Measurements from ENCODE around the gene PLA2G5. TPM values are rescaled to one million over a fixed set of nuclear protein-coding genes. Genes with fewer than 3 reads are reported as not detected.

PLA2G5 gene
- total and polyA plus RNA-seq, 2 of the 8 experiments (the other 6 are each of a cell fraction or from before 2014, with no cell fraction given): 0.05 TPM; not detected in 1

DNA sequence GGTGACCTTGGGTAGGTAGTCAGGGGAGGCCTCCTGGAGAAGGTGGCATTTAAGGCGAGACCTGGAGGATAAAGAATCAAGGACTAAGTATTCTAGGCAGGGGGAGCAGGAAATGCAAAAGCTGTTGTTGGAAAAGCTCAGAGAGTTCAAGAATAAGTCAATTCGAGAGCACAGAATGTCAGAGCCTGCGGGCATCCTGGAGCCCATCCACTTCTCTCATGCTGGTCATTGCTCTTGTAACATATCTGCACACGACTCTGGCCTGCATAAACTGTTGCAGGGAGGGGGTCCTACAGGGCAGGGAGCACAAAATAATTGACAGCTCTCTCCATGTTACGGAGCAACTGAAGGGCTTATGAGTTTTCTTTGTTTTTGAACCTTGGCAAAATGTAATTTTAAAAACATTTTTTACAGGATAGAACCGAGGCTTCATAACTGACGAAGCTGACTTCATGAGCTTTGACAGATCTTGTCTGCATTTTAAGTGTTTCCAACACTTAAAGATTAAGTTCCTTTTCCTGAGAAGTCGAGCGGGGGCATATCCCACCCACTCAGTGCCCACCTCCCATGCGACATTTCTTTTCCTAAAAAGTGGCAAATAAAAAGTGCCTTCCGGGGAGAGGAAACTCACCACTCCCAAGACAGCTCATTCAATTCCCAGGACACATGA lies 4.2 kb downstream of the PLA2G5 start (continued):
- TF ChIP-seq, protein P1, sequence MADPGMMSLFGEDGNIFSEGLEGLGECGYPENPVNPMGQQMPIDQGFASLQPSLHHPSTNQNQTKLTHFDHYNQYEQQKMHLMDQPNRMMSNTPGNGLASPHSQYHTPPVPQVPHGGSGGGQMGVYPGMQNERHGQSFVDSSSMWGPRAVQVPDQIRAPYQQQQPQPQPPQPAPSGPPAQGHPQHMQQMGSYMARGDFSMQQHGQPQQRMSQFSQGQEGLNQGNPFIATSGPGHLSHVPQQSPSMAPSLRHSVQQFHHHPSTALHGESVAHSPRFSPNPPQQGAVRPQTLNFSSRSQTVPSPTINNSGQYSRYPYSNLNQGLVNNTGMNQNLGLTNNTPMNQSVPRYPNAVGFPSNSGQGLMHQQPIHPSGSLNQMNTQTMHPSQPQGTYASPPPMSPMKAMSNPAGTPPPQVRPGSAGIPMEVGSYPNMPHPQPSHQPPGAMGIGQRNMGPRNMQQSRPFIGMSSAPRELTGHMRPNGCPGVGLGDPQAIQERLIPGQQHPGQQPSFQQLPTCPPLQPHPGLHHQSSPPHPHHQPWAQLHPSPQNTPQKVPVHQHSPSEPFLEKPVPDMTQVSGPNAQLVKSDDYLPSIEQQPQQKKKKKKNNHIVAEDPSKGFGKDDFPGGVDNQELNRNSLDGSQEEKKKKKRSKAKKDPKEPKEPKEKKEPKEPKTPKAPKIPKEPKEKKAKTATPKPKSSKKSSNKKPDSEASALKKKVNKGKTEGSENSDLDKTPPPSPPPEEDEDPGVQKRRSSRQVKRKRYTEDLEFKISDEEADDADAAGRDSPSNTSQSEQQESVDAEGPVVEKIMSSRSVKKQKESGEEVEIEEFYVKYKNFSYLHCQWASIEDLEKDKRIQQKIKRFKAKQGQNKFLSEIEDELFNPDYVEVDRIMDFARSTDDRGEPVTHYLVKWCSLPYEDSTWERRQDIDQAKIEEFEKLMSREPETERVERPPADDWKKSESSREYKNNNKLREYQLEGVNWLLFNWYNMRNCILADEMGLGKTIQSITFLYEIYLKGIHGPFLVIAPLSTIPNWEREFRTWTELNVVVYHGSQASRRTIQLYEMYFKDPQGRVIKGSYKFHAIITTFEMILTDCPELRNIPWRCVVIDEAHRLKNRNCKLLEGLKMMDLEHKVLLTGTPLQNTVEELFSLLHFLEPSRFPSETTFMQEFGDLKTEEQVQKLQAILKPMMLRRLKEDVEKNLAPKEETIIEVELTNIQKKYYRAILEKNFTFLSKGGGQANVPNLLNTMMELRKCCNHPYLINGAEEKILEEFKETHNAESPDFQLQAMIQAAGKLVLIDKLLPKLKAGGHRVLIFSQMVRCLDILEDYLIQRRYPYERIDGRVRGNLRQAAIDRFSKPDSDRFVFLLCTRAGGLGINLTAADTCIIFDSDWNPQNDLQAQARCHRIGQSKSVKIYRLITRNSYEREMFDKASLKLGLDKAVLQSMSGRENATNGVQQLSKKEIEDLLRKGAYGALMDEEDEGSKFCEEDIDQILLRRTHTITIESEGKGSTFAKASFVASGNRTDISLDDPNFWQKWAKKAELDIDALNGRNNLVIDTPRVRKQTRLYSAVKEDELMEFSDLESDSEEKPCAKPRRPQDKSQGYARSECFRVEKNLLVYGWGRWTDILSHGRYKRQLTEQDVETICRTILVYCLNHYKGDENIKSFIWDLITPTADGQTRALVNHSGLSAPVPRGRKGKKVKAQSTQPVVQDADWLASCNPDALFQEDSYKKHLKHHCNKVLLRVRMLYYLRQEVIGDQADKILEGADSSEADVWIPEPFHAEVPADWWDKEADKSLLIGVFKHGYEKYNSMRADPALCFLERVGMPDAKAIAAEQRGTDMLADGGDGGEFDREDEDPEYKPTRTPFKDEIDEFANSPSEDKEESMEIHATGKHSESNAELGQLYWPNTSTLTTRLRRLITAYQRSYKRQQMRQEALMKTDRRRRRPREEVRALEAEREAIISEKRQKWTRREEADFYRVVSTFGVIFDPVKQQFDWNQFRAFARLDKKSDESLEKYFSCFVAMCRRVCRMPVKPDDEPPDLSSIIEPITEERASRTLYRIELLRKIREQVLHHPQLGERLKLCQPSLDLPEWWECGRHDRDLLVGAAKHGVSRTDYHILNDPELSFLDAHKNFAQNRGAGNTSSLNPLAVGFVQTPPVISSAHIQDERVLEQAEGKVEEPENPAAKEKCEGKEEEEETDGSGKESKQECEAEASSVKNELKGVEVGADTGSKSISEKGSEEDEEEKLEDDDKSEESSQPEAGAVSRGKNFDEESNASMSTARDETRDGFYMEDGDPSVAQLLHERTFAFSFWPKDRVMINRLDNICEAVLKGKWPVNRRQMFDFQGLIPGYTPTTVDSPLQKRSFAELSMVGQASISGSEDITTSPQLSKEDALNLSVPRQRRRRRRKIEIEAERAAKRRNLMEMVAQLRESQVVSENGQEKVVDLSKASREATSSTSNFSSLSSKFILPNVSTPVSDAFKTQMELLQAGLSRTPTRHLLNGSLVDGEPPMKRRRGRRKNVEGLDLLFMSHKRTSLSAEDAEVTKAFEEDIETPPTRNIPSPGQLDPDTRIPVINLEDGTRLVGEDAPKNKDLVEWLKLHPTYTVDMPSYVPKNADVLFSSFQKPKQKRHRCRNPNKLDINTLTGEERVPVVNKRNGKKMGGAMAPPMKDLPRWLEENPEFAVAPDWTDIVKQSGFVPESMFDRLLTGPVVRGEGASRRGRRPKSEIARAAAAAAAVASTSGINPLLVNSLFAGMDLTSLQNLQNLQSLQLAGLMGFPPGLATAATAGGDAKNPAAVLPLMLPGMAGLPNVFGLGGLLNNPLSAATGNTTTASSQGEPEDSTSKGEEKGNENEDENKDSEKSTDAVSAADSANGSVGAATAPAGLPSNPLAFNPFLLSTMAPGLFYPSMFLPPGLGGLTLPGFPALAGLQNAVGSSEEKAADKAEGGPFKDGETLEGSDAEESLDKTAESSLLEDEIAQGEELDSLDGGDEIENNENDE (IDR thresholded peaks at IDR 0.05; ENCODE audit: insufficient replicate concordance, low read length): no peak
- TF ChIP-seq SUZ12 (IDR thresholded peaks at IDR 0.05; ENCODE audit: low read length): no peak
- TF ChIP-seq KDM1A (IDR thresholded peaks at IDR 0.05; ENCODE audit: borderline replicate concordance, low read length): no peak
- no peak for TF ChIP-seq KDM5A (IDR thresholded peaks at IDR 0.05; ENCODE audit: low read length)
- no peak for TF ChIP-seq SIX5 (IDR thresholded peaks at IDR 0.05; ENCODE audit: low read depth, low read length)
- no peak for TF ChIP-seq FOSL1 (IDR thresholded peaks at IDR 0.05; ENCODE audit: insufficient read depth, low read depth, low read length)
- TF ChIP-seq POU5F1 (IDR thresholded peaks at IDR 0.05; ENCODE audit: low read depth, low read length): no peak
- no peak for TF ChIP-seq EZH2 (IDR thresholded peaks at IDR 0.05; ENCODE audit: low read depth, low read length, severe bottlenecking)
- no peak for TF ChIP-seq RXRA (IDR thresholded peaks at IDR 0.05; ENCODE audit: insufficient read depth, low read depth, low read length)
- TF ChIP-seq RBBP5 (IDR thresholded peaks at IDR 0.05; ENCODE audit: borderline replicate concordance, low read depth, low read length): no peak
- TF ChIP-seq MAFK (IDR thresholded peaks at IDR 0.05; ENCODE audit: low read depth, low read length): no peak
